ENCODE data around the gene EPG5. TPM values are rescaled to one million over a fixed set of nuclear protein-coding genes. Genes with fewer than 3 reads are reported as not detected.
A peak's percentile ranks its signal among the peaks of the same experiment; 100 is the strongest.

EPG5 gene
- total and polyA plus RNA-seq, 2 donors (not counting 3 experiments of a cell fraction or from before 2014, with no cell fraction given), result 16.7 to 25.6 TPM

DNA sequence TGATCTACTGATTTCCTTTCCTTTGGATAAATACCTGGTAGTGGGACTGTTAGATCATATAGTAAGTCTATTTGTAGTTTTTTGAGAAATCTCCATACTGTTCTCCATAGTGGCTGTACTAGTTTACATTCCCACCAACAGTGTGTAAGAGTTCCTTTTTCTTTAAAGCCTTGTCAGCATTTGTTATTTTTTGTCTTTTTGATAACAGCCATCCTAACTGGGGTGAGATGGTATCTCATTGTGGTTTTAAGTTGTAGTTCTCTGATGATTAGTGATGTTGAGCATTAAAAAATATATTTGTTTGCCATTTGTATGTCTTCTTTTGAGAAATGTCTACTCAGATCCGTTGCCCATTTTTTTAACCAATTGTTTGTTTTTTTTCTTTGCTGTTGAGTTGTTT, 33.9 kb upstream of the EPG5 start:
- H3K27me3 ChIP-seq (ENCODE audit: control insufficient read depth in 2 of 2, insufficient read depth in 2 of 2, low read length in 2 of 2), result no peaks in the 10 kb centered on the region
- H3K4me2 ChIP-seq (ENCODE audit: insufficient read depth, low read length), result no peak overlapping the region
- intact Hi-C loops (cut with micrococcal nuclease) (no loop called here), dilution Hi-C loops (cut with MboI; ENCODE audit: extremely low pct_ligation_motif_present, low sequenced_read_pairs) (no loop called here)
- no peaks in the 10 kb centered on the region for H3K36me3 ChIP-seq (ENCODE audit: control insufficient read depth in 2 of 2, extremely low read depth in 1 of 2, insufficient read depth in 2 of 2, low read length in 2 of 2)
- no peak overlapping the region for H3K4me3 ChIP-seq (replicated peaks in 1 of 3; ENCODE audit: insufficient read depth in 1 of 3, low read depth in 1 of 3, low read length in 3 of 3)
- ChIA-PET CTCF (no interaction called here), POLR2A (no interaction called here)
- BruUV-seq (replicated peaks), result no TSS peak
- no peak overlapping the region for H3K9ac ChIP-seq (replicated peaks; ENCODE audit: extremely low read depth, insufficient read depth, low read length)
- H3K9me3 ChIP-seq (replicated peaks; ENCODE audit: control insufficient read depth, insufficient read depth, low read length), result no peaks in the 10 kb centered on the region
- H3K27ac ChIP-seq (ENCODE audit: insufficient read depth, low read depth, low read length), result no peak overlapping the region
- H3K4me1 ChIP-seq (ENCODE audit: control insufficient read depth, extremely low read depth, insufficient read depth, low read length), result no peaks in the 10 kb centered on the region
- no peaks in the 10 kb centered on the region for H4K20me1 ChIP-seq (replicated peaks; ENCODE audit: control insufficient read depth, extremely low read depth, insufficient read depth, low read length)
- no peak for DNase-seq (ENCODE audit: low read depth, low spot score)
- no peak for TF ChIP-seq GATA2 (IDR thresholded peaks at IDR 0.05; ENCODE audit: insufficient read depth, insufficient read length, low read depth, low read length)
- TF ChIP-seq POLR2A (IDR thresholded peaks at IDR 0.05; ENCODE audit: low read depth, low read length), result no peak
- TF ChIP-seq FOS (IDR thresholded peaks at IDR 0.05; ENCODE audit: borderline replicate concordance, insufficient read depth, low read length), result no peak
- TF ChIP-seq MYC (IDR thresholded peaks at IDR 0.05; ENCODE audit: low read depth, low read length), result no peak
- TF ChIP-seq, protein P1, sequence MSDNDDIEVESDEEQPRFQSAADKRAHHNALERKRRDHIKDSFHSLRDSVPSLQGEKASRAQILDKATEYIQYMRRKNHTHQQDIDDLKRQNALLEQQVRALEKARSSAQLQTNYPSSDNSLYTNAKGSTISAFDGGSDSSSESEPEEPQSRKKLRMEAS (IDR thresholded peaks at IDR 0.05; ENCODE audit: insufficient read depth, insufficient read length), result no peak
- no peak for TF ChIP-seq POLR2AphosphoS5 (IDR thresholded peaks at IDR 0.05; ENCODE audit: insufficient read depth, low read depth, low read length)
- TF ChIP-seq, protein P2, sequence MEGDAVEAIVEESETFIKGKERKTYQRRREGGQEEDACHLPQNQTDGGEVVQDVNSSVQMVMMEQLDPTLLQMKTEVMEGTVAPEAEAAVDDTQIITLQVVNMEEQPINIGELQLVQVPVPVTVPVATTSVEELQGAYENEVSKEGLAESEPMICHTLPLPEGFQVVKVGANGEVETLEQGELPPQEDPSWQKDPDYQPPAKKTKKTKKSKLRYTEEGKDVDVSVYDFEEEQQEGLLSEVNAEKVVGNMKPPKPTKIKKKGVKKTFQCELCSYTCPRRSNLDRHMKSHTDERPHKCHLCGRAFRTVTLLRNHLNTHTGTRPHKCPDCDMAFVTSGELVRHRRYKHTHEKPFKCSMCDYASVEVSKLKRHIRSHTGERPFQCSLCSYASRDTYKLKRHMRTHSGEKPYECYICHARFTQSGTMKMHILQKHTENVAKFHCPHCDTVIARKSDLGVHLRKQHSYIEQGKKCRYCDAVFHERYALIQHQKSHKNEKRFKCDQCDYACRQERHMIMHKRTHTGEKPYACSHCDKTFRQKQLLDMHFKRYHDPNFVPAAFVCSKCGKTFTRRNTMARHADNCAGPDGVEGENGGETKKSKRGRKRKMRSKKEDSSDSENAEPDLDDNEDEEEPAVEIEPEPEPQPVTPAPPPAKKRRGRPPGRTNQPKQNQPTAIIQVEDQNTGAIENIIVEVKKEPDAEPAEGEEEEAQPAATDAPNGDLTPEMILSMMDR (IDR thresholded peaks at IDR 0.05; ENCODE audit: extremely low read depth in 1 of 2, insufficient read depth in 1 of 2, low read depth in 1 of 2, low read length in 2 of 2), result no peak
- no peak for TF ChIP-seq EZH2 (IDR thresholded peaks at IDR 0.05; ENCODE audit: borderline replicate concordance, low read depth, low read length, severe bottlenecking)
- TF ChIP-seq JUN (IDR thresholded peaks at IDR 0.05; ENCODE audit: borderline replicate concordance, insufficient read depth, insufficient read length, low read depth), result no peak
- no peak overlapping the region for H2AFZ ChIP-seq (ENCODE audit: low read depth, low read length)
- H3K9me1 ChIP-seq (replicated peaks; ENCODE audit: control insufficient read depth, extremely low read depth, insufficient read depth, low read length), result no peaks in the 10 kb centered on the region
- peak; percentile 15 for FAIRE-seq
- no peaks in the 10 kb centered on the region for H3K79me2 ChIP-seq (ENCODE audit: control insufficient read depth, insufficient read depth, low read length)
